ENCODE measurements around the gene NCOA7.

NCOA7 gene

DNA sequence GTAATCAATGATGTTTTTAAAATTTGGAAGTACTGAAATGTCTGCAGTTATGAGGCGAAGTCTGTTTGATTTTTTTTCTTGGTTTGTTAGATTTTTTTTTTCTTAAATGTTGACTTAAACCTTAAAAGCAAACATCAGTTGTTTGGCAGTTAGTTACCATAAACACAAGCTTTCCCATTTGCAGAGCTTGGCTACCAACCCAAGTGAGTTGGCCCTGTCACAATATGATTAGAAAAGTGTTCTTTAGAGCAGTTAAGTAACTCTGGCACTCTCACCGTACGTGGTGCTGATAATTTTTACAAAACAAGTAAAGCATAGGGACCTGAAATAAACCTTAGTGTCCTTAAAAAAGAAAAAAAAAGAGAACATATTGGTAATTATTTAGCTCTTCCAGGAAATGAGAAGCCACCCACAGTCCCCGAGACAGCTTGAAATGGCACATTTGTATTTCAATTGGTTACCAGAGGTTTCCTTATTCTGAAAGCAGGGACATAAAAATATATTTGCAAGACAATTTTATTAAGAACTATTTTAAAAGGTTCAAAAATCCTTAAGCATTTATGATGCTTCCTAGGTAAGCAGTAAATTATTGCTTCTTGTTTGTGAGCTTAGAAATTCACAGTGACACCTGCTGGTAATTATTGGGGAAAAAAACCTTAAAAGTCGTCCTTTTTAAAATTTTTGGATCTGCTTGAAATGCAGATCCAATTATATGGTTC, 37.4 kb upstream of the NCOA7 start:
- TF ChIP-seq RARB (CRISPR knock-in tag; IDR thresholded peaks at IDR 0.05) (no peak), ZNF565 (CRISPR knock-in tag; conservative IDR thresholded peaks at IDR 0.05; ENCODE audit: low read depth) (no peak), ISL1 (CRISPR knock-in tag; IDR thresholded peaks at IDR 0.05) (no peak), PPARA (CRISPR knock-in tag; IDR thresholded peaks at IDR 0.05; ENCODE audit: borderline replicate concordance) (no peak), BACH2 (CRISPR knock-in tag; IDR thresholded peaks at IDR 0.05; ENCODE audit: borderline replicate concordance) (no peak), OSR1 (CRISPR knock-in tag; IDR thresholded peaks at IDR 0.05) (no peak), CSDC2 (CRISPR knock-in tag; IDR thresholded peaks at IDR 0.05) (no peak), ZNF70 (CRISPR knock-in tag; IDR thresholded peaks at IDR 0.05) (no peak), GLIS3 (CRISPR knock-in tag; IDR thresholded peaks at IDR 0.05) (no peak), ZFP30 (CRISPR knock-in tag; IDR thresholded peaks at IDR 0.05) (no peak), ZC3H10 (CRISPR knock-in tag; IDR thresholded peaks at IDR 0.05) (no peak), TOX (CRISPR knock-in tag; IDR thresholded peaks at IDR 0.05; ENCODE audit: borderline replicate concordance) (no peak), ESRRG (CRISPR knock-in tag; IDR thresholded peaks at IDR 0.05) (no peak), SNAI2 (CRISPR knock-in tag; IDR thresholded peaks at IDR 0.05) (no peak)
- TF ChIP-seq, protein P1, sequence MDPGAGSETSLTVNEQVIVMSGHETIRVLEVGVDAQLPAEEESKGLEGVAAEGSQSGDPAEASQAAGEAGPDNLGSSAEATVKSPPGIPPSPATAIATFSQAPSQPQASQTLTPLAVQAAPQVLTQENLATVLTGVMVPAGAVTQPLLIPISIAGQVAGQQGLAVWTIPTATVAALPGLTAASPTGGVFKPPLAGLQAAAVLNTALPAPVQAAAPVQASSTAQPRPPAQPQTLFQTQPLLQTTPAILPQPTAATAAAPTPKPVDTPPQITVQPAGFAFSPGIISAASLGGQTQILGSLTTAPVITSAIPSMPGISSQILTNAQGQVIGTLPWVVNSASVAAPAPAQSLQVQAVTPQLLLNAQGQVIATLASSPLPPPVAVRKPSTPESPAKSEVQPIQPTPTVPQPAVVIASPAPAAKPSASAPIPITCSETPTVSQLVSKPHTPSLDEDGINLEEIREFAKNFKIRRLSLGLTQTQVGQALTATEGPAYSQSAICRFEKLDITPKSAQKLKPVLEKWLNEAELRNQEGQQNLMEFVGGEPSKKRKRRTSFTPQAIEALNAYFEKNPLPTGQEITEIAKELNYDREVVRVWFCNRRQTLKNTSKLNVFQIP (CRISPR knock-in tag; IDR thresholded peaks at IDR 0.05; ENCODE audit: borderline replicate concordance, low read depth), result no peak
- TF ChIP-seq, protein P2, sequence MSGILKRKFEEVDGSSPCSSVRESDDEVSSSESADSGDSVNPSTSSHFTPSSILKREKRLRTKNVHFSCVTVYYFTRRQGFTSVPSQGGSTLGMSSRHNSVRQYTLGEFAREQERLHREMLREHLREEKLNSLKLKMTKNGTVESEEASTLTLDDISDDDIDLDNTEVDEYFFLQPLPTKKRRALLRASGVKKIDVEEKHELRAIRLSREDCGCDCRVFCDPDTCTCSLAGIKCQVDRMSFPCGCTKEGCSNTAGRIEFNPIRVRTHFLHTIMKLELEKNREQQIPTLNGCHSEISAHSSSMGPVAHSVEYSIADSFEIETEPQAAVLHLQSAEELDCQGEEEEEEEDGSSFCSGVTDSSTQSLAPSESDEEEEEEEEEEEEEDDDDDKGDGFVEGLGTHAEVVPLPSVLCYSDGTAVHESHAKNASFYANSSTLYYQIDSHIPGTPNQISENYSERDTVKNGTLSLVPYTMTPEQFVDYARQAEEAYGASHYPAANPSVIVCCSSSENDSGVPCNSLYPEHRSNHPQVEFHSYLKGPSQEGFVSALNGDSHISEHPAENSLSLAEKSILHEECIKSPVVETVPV (CRISPR knock-in tag; IDR thresholded peaks at IDR 0.05), result no peak
- TF ChIP-seq, protein P3, sequence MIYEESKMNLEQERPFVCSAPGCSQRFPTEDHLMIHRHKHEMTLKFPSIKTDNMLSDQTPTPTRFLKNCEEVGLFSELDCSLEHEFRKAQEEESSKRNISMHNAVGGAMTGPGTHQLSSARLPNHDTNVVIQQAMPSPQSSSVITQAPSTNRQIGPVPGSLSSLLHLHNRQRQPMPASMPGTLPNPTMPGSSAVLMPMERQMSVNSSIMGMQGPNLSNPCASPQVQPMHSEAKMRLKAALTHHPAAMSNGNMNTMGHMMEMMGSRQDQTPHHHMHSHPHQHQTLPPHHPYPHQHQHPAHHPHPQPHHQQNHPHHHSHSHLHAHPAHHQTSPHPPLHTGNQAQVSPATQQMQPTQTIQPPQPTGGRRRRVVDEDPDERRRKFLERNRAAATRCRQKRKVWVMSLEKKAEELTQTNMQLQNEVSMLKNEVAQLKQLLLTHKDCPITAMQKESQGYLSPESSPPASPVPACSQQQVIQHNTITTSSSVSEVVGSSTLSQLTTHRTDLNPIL (CRISPR knock-in tag; IDR thresholded peaks at IDR 0.05; ENCODE audit: low read depth), result no peak
- TF ChIP-seq, protein P4, sequence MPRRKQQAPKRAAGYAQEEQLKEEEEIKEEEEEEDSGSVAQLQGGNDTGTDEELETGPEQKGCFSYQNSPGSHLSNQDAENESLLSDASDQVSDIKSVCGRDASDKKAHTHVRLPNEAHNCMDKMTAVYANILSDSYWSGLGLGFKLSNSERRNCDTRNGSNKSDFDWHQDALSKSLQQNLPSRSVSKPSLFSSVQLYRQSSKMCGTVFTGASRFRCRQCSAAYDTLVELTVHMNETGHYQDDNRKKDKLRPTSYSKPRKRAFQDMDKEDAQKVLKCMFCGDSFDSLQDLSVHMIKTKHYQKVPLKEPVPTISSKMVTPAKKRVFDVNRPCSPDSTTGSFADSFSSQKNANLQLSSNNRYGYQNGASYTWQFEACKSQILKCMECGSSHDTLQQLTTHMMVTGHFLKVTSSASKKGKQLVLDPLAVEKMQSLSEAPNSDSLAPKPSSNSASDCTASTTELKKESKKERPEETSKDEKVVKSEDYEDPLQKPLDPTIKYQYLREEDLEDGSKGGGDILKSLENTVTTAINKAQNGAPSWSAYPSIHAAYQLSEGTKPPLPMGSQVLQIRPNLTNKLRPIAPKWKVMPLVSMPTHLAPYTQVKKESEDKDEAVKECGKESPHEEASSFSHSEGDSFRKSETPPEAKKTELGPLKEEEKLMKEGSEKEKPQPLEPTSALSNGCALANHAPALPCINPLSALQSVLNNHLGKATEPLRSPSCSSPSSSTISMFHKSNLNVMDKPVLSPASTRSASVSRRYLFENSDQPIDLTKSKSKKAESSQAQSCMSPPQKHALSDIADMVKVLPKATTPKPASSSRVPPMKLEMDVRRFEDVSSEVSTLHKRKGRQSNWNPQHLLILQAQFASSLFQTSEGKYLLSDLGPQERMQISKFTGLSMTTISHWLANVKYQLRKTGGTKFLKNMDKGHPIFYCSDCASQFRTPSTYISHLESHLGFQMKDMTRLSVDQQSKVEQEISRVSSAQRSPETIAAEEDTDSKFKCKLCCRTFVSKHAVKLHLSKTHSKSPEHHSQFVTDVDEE (CRISPR knock-in tag; IDR thresholded peaks at IDR 0.05), result no peak
- no peak for ATAC-seq

DNA sequence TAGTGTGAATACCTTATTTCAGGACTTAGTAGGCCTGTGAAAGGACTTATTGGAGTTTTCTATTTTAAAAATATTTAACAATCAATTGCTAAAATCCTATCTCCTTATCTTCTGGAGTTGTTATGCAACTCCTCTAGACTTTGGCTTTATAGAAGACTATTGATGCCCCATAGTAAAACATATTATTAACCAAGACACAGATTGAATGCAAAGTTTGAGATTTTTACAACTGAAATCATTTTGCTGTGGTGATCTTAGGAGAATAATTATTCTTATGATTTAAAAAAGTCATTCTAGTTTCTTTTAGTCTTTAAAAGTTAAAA, 36.9 kb upstream of the NCOA7 start:
- no peak for ATAC-seq

More for the DNA sequence above, 36.9 kb upstream of the NCOA7 start:
- TF ChIP-seq ZFP30 (CRISPR knock-in tag; IDR thresholded peaks at IDR 0.05), result no peak
- TF ChIP-seq ZC3H10 (CRISPR knock-in tag; IDR thresholded peaks at IDR 0.05), result no peak
- TF ChIP-seq OSR1 (CRISPR knock-in tag; IDR thresholded peaks at IDR 0.05), result no peak
- TF ChIP-seq, protein P1 (CRISPR knock-in tag; IDR thresholded peaks at IDR 0.05; ENCODE audit: borderline replicate concordance, low read depth), result no peak
- TF ChIP-seq, protein P5, sequence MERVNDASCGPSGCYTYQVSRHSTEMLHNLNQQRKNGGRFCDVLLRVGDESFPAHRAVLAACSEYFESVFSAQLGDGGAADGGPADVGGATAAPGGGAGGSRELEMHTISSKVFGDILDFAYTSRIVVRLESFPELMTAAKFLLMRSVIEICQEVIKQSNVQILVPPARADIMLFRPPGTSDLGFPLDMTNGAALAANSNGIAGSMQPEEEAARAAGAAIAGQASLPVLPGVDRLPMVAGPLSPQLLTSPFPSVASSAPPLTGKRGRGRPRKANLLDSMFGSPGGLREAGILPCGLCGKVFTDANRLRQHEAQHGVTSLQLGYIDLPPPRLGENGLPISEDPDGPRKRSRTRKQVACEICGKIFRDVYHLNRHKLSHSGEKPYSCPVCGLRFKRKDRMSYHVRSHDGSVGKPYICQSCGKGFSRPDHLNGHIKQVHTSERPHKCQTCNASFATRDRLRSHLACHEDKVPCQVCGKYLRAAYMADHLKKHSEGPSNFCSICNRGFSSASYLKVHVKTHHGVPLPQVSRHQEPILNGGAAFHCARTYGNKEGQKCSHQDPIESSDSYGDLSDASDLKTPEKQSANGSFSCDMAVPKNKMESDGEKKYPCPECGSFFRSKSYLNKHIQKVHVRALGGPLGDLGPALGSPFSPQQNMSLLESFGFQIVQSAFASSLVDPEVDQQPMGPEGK (CRISPR knock-in tag; IDR thresholded peaks at IDR 0.05; ENCODE audit: borderline replicate concordance), result no peak
- no peak for TF ChIP-seq ISL1 (CRISPR knock-in tag; IDR thresholded peaks at IDR 0.05)
- TF ChIP-seq, protein P4 (CRISPR knock-in tag; IDR thresholded peaks at IDR 0.05), result no peak
- TF ChIP-seq SNAI2 (CRISPR knock-in tag; IDR thresholded peaks at IDR 0.05), result no peak
- TF ChIP-seq CSDC2 (CRISPR knock-in tag; IDR thresholded peaks at IDR 0.05), result no peak
- TF ChIP-seq ZNF8 (CRISPR knock-in tag; IDR thresholded peaks at IDR 0.05), result no peak
- TF ChIP-seq PPARA (CRISPR knock-in tag; IDR thresholded peaks at IDR 0.05; ENCODE audit: borderline replicate concordance), result no peak
- TF ChIP-seq ESRRG (CRISPR knock-in tag; IDR thresholded peaks at IDR 0.05), result no peak
- TF ChIP-seq TOX (CRISPR knock-in tag; IDR thresholded peaks at IDR 0.05; ENCODE audit: borderline replicate concordance), result no peak
- TF ChIP-seq ZFP3 (CRISPR knock-in tag; IDR thresholded peaks at IDR 0.05), result no peak
- no peak for TF ChIP-seq BACH2 (CRISPR knock-in tag; IDR thresholded peaks at IDR 0.05; ENCODE audit: borderline replicate concordance)
- TF ChIP-seq GLIS3 (CRISPR knock-in tag; IDR thresholded peaks at IDR 0.05), result no peak
- TF ChIP-seq, protein P3 (CRISPR knock-in tag; IDR thresholded peaks at IDR 0.05; ENCODE audit: low read depth), result no peak
